ENCODE measurements around the gene UNG. TPM values are rescaled to one million over a fixed set of nuclear protein-coding genes. Genes with fewer than 3 reads are reported as not detected.

Gene UNG
- total and polyA plus RNA-seq, 9 of the 15 experiments (the other 6 are each of a cell fraction or from before 2014, with no cell fraction given): 8.4 to 59.8 (median 41.0) TPM

- TF ChIP-seq NR4A1 (CRISPR knock-in tag; IDR thresholded peaks at IDR 0.05) (no peak), NR4A1 (tag; IDR thresholded peaks at IDR 0.05) (no peak), ARID1B (IDR thresholded peaks at IDR 0.05) (no peak), PHF21A (IDR thresholded peaks at IDR 0.05; ENCODE audit: borderline replicate concordance, low read depth) (no peak), KLF1 (tag; IDR thresholded peaks at IDR 0.05) (no peak), MBD1 (CRISPR knock-in tag; IDR thresholded peaks at IDR 0.05) (no peak), ZNF444 (CRISPR knock-in tag; IDR thresholded peaks at IDR 0.05) (no peak), HDAC6 (IDR thresholded peaks at IDR 0.05; ENCODE audit: low read depth, low read length) (no peak), NCOA6 (IDR thresholded peaks at IDR 0.05) (no peak), MTA2 (IDR thresholded peaks at IDR 0.05; ENCODE audit: low read depth) (no peak), ZNF511 (CRISPR knock-in tag; IDR thresholded peaks at IDR 0.05) (no peak), ZBTB40 (IDR thresholded peaks at IDR 0.05) (no peak), ZBTB40 (CRISPR knock-in tag; IDR thresholded peaks at IDR 0.05) (no peak), THAP7 (CRISPR knock-in tag; IDR thresholded peaks at IDR 0.05) (no peak), HMG20A (CRISPR knock-in tag; conservative IDR thresholded peaks at IDR 0.05) (no peak), GATA2 (CRISPR knock-in tag; IDR thresholded peaks at IDR 0.05) (no peak), ZNF133 (CRISPR knock-in tag; IDR thresholded peaks at IDR 0.05) (no peak)
These were observed 4.8 kb upstream of the UNG start (continued) for GRCh38 chr12:109092497-109093021.

Data from K562 (cell line).